Cardiac fibroblast (primary cell): ENCODE results near the gene CDIPT.

Experiments
- DNase-seq, 2 donors: peaks; one replicate each; pipeline versions ENCODE4 v3.0.0 to v3.0.0-alpha.2; 2010; ENCODE audit warnings: low read depth in 2 of 2
- H3K4me3 ChIP-seq, 2 donors: replicated peaks in 1 of 2; 1 replicate in 1 of 2; 2 replicates in 1 of 2; pipeline ENCODE4 v1.5.1; 2011; ENCODE audit warnings: low read depth in 2 of 2, low read length in 2 of 2, mild to moderate bottlenecking in 2 of 2, moderate library complexity in 1 of 2
- CTCF ChIP-seq: IDR thresholded peaks from one replicate; pipeline ENCODE4 v1.5.1; 2011; ENCODE audit warnings: low read depth, mild to moderate bottlenecking, low read length, inconsistent platforms

The CDIPT gene

GRCh38 chr16:29907973-29908372 is 44.9 kb upstream of the CDIPT start:
- no peak for DNase-seq
- no peak overlapping the region for H3K4me3 ChIP-seq
- no peak for TF ChIP-seq CTCF

GRCh38 chr16:29906520-29907244 is 43.7 kb upstream of the CDIPT start:
- no peak overlapping the region for H3K4me3 ChIP-seq
- DNase-seq = no peak
- TF ChIP-seq CTCF = no peak

GRCh38 chr16:29905668-29906067 is 42.6 kb upstream of the CDIPT start:
- no peak for DNase-seq
- no peak overlapping the region for H3K4me3 ChIP-seq
- TF ChIP-seq CTCF = no peak

GRCh38 chr16:29904947-29905346 is 41.9 kb upstream of the CDIPT start:
- TF ChIP-seq CTCF = no peak
- no peak for DNase-seq
- H3K4me3 ChIP-seq = no peak overlapping the region

- TF ChIP-seq CTCF = no peak
- no peak overlapping the region for H3K4me3 ChIP-seq
- no peak for DNase-seq
These were observed 40.6 kb upstream of the CDIPT start for GRCh38 chr16:29903590-29903989.

- no peak for TF ChIP-seq CTCF
- H3K4me3 ChIP-seq = peak overlapping the region; percentile 63 to 67
- no peak for DNase-seq
These were observed 38.5 kb upstream of the CDIPT start for GRCh38 chr16:29901607-29901945.

- no peak for DNase-seq
- TF ChIP-seq CTCF = no peak
- H3K4me3 ChIP-seq = peak overlapping the region; percentile 63 to 67
These were observed 38.0 kb upstream of the CDIPT start for GRCh38 chr16:29900888-29901606.
